GM18907 (cell line): ENCODE data around the gene KIF19.
"Not testable (repeated sequence)": the region's sequence is repeated elsewhere in the genome, so short reads cannot be mapped to it uniquely, and the experiment has no call there.

ENCODE experiments used
- ATAC-seq: cut with Tn5 transposase; IDR thresholded peaks from one replicate; pipeline ENCODE4 v1.9.1; 2021; ENCODE audit warnings: mild to moderate bottlenecking, moderate library complexity; ENCODE audit not compliant: unreplicated experiment

KIF19 gene

GRCh38 chr17:74386386-74386785, 60.4 kb downstream of the KIF19 start:
- no peak for ATAC-seq

DNA sequence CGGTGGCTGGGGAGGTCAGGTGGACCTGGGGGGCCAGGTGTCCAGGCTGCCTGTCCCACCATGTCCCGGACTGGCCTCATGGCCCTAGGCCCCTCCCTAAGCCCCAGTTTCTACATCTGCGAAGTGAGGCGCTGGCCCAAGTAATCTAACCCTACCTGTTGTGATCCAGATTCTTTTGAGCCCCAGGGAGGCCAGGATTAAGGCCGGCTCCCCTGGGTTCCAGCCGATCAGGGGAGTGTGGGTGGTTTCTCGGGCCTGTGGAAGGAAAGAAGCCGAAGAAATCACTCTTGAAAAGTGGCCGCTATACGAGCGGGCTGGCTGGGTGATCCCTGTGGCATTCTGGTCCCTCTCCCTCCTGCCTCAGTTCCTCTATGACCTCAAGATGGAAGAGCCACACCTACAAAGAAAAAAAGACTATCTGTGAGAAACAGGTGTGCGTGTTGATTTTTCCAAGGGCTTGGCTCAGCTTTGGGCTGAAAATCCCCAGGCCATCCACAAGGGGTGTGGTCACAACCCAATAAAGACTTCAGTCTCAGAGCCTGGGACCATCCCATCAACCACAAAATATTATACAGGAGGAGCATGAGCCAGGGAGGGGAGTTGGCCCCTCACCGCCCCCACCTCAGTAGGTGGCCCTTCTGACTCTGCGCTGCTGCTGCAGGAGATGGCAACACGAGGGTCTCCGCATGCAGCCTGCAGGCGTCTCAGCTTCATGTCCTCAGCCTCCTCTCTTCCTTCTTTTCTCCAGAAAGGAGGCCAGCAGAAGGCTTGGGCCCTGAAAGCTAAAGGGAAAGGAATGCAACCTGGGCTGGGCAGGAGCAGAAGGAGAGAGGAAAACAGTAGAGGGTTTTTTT, 61.6 kb downstream of the KIF19 start:
- no peak for ATAC-seq

DNA sequence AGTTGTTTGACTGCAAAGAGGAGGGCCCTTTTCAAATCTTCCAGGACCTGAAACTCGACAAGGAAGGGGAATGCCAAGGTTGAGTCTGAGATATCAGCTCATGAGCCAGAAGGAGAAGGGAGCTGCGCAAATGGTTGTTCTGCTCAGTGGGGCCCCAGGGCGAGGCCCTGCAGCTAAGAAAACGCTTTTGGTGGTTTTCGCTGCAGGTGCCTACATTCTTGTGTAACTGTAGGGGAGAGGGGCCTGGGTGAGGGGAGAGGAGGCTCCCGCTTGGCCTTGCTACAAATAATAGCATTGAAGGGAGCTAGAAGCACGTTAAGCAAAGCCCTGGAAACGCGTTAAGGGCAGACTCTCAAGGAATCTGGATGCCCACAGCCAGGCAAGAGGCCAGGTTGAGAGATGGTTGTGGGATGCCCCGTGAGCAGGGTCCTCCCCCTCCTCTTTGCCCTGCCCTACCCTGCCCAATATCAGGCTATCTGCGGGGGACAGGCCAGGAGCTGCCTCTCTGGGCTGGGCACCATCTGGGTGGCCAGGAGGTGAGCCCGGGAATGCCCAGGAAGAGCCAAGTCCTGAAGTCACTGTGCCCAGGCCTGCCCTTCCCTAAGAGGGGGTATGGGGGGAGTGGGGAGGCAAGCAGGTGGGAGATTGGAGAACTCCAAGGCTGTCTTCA, 63.2 kb downstream of the KIF19 start:
- ATAC-seq, result no peak

DNA sequence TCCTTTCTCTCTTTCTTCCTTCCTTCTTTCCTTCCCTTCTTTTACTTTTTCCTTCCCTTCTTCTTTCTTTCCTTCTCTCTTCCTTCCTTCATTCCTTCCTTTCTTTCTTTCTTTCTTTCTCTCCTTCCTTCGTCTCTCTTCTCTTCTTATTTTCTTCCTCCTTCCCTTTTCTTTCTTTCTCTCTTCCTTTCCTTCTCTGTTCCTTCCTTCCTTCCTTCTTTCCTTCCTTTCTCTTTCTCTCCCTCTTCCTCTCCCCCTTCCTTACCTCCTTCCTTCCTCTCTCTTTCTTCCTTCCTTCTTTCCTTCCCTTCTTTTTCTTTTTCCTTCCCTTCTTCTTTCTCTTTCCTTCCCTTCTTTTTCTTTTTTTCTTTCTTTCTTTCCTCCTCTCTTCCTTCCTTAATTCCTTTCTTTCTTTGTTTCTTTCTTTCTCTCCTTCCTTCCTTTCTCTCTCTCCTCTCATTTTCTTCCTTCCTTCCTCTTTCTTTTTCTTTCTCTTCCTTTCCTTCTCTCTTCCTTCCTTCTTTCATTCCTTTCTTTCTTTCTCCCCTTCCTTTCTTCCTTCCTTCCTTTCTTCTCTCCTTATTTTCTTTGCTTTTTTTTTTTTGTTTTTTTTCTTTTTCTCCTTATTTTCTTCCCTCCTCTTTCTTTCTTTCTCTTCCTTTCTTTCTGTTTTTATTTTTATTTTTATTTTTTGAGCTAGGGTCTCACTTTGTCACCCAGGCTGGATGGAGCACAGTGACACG, 64.1 kb downstream of the KIF19 start:
- ATAC-seq, result no peak

- no peak for ATAC-seq
Measured at GRCh38 chr17:74390680-74391653, 64.9 kb downstream of the KIF19 start.

DNA sequence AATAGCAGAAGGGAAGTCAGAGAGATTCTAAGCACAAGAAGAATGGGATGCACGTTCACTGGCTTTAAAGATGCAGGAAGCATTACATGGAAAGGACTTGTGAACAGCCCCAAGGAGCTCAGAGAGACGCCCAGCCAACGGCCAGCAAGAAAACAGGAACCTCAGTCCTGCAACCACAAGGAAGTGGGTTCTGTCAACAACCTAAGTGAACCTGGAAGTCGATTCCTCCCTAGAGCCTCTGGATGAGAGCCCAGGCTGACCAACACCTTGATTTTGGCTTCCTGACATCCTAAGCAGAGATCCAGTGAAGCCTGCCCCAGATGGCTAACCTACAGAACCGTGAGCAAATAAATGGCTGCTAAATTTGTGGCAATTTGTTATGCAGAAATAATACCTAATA, 65.7 kb downstream of the KIF19 start:
- no peak for ATAC-seq

DNA sequence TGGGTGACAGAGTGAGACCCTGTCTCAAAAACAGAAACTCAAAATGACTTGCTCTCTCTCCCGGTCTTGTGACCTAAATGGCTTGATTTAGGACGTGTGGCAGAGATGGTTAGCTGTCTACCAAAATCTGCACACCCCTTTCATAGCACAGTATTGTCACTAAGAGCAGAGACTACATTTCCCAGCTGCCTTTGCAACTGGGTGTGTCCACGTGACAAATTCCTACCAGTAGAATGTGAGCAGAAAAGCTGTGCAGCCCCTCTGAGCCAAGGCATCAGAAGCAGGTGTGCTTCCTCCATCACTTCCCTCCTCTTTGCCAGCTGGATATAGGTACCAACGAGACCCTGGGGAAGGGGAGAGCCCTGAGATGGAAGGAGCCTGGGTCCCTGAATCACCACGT, 66.8 kb downstream of the KIF19 start:
- ATAC-seq, result no peak

DNA sequence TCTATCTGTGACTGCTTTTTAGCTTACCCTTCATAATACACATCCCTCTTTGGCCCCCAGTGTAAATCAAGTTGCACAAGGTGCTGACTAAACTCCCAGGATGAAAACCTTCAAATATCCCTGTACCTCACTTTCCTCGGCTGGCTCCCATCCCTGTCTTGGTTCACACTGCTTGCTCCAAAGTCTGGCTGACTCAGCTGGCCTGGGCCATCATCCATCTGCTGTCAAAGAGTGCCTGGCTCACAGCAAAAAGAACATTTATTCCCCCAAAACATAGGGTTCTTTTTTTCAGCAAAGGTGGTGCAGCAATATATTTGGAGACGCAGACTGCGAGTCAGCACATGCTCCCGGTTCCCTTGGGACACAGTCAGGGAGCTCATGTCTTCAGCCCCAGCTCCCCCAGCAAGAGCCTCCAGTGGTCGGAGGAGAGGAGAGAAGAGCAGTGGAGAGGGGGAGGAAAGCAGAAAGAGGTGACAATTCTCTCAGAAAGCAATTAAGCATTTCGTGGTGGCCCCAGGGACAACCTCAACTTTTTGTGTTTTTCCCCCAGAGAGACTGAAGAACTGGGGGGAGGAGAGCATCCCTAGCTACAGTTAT, 67.4 kb downstream of the KIF19 start:
- ATAC-seq, result no peak

DNA sequence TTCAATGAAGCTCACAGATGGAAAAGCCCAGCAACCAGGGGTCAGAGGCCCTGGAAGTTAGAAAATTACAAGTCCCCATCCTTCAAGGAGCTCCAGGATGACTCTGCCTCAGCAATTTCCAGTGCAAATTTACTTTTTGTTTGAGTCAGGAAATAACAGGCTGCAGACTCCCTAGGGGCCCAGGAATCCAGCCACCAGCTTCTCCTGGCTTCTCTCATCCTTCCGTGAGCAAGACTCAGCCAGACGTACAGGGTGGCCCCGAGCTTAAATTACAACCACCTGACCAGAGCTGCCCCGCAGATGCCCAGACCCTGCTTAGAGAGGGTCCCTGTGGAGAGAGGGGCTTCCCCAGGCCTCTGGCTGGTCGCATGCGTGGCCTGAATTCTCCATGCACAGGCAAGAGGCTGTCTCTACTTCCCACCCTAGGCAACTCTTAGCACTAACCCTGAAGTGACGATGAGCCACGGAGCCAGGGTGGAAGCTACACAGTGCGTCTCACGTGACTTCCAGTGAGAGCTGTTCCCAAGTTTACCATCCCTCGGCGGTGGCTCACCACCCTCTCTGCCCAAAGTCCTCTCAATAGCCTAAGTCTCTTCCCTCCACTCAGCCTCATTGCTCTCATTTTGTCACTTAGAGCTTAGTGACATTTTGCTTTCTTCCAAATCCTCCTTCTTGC, 68.4 kb downstream of the KIF19 start:
- ATAC-seq, result no peak

- no peak for ATAC-seq
Measured at GRCh38 chr17:74394977-74395376, 69.0 kb downstream of the KIF19 start.

DNA sequence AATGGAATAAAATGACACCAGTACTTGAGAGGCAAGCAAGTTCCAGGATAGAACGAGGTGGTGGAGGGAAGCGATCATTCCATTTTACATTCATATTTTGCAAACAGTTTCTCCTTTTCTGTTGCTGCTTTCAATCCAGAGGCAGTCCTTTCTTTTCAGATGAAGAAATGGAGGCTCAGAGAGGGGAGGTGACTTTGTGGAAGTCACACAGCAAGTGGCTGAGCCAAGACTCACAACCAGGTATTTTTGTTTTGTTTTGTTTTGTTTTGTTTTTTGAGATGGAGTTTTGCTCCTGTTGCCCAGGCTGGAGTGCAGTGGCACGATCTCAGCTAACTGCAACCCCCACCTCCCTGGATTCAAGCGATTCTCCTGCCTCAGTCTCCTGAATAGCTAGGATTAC, 70.5 kb downstream of the KIF19 start:
- no peak for ATAC-seq

DNA sequence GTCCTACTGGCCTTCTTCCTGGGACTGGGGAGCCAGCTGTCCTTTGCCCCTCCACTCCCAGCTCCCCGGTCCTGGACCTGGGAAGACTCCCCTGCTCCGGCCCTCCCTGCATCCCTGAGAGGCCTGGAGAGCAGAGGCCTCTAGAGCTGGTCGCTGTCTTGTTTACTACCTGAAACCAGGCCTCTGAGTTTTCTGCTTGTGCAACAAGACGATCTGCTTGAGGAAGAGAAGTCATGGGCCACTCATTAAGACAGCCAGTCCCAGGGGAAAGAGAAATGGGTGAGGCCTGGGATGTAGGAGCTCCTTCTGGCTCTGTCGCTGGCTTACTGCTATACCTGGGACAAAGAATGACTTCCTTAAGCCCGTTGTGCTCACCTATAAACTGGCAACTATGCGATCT, 76.0 kb downstream of the KIF19 start:
- ATAC-seq, result no peak

- no peak for ATAC-seq
Measured at GRCh38 chr17:74403512-74404137, 77.6 kb downstream of the KIF19 start.

DNA sequence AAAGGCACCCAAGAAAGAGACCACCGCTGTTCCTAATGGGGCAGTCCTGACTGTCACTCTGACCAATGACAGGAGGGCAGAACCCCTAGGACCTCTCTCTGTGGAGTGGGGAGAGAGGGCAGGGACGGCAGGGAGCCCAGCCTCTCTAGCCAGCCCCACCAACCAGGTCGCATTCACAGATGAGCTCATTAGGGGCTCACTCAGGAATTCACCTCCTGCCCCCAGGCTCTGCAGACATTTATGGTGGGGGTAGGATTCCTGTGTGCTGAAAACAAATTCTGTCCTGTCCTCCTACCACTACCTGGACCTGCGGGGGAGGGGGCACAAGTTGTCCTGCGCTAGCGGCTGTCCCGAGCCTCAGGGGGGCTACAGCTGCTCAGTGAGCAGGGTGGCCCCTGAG, 78.2 kb downstream of the KIF19 start:
- no peak for ATAC-seq

DNA sequence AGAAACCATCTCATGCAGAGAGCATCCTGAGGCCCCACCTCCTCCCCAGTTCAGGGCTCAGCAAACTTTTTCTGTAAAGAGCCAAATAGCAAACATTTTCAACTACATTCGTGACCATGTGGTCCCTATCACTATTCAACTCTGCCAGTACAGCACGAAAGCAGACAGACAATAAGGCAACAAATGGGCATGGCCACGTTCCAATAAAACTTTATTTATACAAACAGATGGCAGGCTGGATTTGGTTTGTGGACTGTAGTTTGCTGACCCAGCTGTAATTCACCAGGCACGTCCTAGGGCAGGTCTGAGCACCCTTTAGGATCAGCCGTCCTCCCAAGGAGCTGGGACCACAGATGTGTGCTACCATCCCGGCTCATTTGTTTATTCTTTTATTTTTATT, 78.8 kb downstream of the KIF19 start:
- no peak for ATAC-seq

GRCh38 chr17:74405311-74405710, 79.3 kb downstream of the KIF19 start:
- ATAC-seq, result not testable (repeated sequence)
